Measurements from ENCODE around the gene MORN1.

DNA sequence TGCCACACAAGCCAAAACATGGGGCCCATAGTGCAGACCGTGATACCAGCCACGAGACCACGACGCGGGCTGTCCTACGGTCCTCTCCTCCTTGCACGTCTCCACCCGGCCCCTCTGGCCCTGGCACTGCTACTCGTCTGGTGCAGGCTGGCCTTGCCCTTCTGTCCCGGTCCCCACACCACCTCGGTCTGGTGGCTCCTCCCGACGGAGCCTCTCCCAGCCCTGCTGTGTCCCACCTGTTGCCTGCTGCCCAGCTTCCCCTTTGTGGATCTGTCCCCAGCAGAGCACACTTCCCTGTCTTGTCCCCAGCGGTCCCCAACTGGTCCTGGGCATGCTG, 50.5 kb downstream of the MORN1 start:
- no peak for TF ChIP-seq CTCF (IDR thresholded peaks at IDR 0.05; ENCODE audit: low read depth, low read length, missing input control)
- TF ChIP-seq TAF1 (conservative IDR thresholded peaks at IDR 0.05): no peak
- TF ChIP-seq EGR1 (IDR thresholded peaks at IDR 0.05; ENCODE audit: low read depth in 2 of 2): no peak
- no peak for TF ChIP-seq SP1 (IDR thresholded peaks at IDR 0.05)
- no peak for TF ChIP-seq FOXA1 (IDR thresholded peaks at IDR 0.05)
- TF ChIP-seq GABPA (IDR thresholded peaks at IDR 0.05 in 1 of 2, conservative IDR thresholded peaks at IDR 0.05 in 1 of 2): no peak
- TF ChIP-seq ZBTB33 (IDR thresholded peaks at IDR 0.05): no peak
- TF ChIP-seq YY1 (IDR thresholded peaks at IDR 0.05): no peak
- TF ChIP-seq, protein P1, sequence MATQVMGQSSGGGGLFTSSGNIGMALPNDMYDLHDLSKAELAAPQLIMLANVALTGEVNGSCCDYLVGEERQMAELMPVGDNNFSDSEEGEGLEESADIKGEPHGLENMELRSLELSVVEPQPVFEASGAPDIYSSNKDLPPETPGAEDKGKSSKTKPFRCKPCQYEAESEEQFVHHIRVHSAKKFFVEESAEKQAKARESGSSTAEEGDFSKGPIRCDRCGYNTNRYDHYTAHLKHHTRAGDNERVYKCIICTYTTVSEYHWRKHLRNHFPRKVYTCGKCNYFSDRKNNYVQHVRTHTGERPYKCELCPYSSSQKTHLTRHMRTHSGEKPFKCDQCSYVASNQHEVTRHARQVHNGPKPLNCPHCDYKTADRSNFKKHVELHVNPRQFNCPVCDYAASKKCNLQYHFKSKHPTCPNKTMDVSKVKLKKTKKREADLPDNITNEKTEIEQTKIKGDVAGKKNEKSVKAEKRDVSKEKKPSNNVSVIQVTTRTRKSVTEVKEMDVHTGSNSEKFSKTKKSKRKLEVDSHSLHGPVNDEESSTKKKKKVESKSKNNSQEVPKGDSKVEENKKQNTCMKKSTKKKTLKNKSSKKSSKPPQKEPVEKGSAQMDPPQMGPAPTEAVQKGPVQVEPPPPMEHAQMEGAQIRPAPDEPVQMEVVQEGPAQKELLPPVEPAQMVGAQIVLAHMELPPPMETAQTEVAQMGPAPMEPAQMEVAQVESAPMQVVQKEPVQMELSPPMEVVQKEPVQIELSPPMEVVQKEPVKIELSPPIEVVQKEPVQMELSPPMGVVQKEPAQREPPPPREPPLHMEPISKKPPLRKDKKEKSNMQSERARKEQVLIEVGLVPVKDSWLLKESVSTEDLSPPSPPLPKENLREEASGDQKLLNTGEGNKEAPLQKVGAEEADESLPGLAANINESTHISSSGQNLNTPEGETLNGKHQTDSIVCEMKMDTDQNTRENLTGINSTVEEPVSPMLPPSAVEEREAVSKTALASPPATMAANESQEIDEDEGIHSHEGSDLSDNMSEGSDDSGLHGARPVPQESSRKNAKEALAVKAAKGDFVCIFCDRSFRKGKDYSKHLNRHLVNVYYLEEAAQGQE (IDR thresholded peaks at IDR 0.05): no peak
- no peak for TF ChIP-seq HNF4G (IDR thresholded peaks at IDR 0.05)

Measured in liver (tissue), 3 donors.